NOMO-1 treated with DMSO at 0.1 percent for 48 hours (cell line): ENCODE data around the gene METRN.
"Not testable (repeated sequence)": the region's sequence is repeated elsewhere in the genome, so short reads cannot be mapped to it uniquely, and the experiment has no call there.

Source experiments
- DNase-seq: peaks from one replicate; lab custom pipeline; 2025; ENCODE audit not compliant: unreplicated experiment; lab: John Stamatoyannopoulos, UW

The METRN gene

DNA sequence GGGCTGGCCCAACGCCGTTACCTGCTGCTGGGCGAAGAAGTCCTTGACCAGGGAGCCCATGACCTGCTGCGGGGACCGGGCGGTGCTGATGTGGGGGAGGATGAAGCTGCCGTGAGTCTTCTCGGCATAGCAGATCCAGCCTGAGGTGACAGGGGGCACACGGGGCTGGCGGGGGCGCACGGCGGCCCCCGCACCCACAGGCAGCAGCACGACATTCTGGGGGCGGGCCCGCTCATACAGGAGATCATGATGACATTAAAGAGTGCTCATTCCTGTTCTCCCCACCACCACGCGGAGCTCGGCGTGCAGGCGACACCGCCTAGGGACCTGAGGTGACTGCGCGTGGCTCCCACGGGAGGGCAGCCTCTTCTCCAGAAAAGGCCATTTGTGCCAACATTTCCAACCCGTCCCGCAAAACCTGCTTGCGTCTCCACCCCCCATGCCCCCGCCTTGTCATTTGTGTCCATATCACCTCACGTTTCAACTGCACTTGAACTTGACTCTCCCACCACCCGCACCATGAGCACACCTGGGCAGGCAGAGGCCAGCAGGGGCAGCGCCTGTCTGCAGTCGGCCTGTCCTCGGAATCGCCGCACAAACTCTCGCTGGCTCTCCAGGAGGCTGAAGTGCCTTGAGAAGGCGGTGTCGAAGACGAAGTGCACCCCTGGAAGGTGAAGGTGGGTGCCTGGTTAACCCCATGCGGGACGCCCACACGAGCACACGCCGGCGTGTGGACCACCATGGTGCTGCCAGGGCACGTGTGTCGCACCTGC is 19.5 kb downstream of the METRN start:
- DNase-seq, result no peak

DNA sequence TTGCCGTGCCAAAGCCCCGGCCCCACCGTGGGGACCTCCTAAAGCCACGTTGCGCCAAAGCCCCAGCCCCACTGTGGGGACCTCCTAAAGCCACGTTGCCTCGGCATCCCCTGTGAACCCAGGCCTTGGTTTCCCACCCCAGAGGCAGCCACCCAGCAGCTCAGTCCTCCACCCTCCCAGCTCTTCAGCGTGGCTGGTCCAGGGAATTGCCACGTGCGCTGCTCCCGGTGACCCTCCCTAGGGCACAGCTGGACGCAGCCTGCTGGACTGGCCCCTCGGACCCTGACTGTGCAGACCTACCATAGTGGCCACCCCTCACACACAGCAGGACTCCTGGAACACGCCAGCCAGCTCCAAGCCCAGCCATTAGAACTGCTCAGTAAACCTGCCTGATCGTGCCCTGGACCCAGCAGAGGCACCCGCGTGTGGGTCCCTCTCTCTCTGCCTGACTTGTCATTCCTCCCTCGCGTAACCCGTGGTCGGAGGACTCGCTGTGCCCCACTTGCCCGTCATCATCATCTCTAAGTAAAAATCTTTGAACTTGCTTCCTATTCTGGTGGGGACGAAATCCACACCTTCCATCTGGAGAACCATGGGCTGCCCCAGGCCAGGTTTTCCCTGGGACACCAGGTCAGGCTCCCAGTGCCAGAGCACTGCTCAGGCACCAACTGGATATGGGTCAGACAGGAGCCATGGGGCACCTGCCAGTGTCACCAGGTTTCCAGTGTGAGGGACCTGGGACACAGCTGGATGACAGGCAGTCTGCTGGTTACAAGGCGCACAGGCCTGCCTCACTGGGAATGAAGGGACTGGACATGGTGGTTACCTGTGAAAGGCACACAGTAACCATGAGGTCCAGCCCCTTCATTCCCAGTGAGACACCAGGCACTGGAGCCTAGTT is 20.3 kb downstream of the METRN start:
- DNase-seq, result no peak

DNA sequence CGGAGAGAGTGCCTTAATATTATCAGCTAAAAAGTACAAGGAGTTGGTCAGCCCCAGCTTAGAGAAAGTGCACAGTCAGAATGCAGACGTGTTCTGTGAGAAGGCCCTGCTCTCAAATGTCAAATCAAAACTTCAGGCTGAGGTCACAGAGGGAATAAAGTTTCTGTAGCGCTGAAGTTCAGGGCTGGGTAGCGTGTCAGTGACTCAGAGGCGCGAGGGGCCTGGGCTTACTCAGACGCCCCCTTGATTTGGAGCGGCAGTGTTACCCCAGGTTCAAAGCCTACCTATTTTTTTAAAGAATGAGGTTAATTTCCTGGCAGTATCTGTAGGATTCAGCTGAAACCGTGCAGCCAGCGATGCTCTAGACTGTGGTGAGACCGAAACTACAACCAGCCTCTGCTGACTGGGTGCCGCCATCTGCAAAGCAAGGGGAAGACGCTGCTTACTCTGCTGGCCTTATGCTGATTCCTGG is 21.1 kb downstream of the METRN start:
- DNase-seq, result no peak

DNA sequence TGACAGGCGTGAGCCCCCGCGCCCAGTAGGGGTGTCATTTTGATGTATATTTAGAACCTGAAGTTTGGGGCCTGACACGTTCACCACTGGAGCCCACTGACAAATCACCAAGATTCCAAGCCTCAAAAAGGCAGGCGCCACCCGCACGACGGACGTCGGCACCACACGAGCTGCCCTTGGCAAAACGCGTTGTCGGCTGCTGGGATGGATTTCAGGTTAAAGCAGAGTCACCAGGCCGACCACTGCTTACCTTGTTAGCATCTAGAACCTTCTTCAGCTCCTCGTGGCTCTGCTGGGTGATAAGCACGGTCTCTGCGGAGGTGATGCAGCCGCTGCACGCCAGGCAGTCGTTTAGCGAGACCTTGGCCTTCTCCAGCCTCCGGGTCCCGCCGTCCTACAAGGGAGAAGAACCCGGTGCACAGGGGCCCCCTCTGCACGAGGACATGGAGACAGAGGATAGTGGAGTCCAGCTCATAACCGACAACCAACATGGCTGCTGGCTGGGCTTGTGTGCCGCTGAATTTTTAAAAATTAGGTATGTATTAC is 22.1 kb downstream of the METRN start:
- DNase-seq, result no peak

DNA sequence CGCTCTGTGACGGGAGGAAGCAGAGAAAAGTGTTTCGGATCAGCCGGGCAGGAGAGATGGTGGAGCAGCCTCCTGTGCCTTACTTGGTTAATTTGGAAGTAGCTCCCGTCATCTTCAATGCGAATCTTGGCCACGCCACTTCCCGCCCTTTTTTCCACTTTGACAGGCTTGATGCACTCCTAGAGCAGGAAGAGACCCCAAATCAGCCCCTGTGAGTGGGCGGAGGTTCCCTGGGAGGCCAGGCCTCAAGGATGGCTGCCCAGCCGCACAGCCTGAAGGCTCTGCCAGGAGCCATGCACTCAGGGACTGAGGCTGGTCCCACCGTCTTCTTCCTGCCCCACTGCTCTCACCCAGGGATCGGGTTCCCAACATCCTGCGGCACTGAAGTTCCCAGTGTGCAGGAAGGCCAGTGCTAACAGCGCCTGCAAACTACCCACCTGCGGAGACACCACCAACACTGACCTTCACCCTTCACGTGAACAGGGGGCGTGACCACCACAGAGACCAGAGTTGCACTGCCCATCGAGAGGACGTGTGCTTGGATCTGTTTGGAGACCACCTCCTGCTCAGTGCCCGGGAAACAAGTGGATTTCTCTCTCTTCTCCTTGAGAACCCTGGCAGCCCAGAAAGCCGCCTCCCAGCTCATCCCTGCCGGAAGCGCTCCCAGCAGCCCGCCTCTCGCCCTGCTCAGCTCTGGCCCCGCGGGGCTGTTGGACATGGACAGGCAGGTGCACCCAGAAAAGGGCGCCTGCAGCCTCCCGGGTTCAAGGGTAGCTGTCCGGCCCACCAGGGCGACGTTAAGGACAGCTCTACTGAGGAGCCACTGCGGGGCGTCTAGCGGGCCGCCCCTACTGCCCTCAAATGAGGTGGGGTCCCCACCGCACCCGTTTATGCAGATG is 24.9 kb downstream of the METRN start:
- DNase-seq, result no peak

DNA sequence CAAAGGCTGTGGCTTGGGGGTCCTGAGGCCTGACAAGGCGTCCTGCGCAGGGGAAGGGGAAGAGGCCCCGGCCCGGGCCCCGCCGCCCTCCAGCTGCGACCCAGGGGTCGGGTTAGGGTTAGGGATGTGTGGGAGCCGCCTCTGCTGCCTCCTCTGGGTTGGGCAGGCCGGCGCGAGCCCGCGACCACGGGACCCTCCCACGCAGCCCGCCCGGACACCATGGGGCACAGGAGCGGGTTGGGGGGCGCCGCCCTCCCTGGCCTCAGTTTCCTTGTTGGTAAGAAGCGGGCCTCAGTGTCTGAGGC is 25.5 kb downstream of the METRN start:
- DNase-seq, result no peak

DNA sequence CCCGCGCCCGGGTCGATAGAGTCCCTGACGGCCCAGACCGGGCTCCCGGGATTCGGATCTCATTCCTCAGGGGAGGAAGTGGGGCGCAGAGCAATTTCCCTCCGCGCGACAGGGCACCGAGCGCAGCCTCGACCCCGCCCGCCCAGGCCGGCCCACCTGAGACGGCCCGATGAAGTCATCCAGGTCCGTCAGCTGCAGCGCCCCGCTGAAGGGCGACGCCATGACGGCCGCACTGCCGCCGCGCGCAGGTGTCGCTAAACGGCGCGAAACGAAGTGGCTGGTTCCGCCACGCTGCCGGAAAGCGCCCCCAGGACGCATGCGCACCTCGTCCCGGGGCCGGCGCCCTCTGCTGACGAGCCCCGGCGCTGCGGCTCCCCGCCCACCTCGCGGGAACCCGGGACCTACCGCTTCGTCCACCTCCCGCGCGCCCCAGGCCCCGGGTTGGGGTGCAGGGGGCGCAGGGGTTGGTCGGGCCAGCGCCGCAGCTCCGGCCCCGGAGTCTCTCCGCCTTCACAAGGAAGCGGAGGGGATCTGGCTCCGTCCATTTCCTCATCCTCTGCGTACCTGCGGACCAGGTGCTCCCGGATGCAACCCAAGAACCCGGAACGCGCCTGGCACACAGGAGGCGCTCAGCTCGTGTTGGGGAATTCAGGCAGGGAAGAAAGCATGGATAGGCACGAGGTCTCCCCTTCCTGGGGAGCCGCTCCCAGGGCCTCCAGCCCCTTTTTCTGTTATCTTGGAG is 26.0 kb downstream of the METRN start, which contains the start of gene CIAO3:
Gene CIAO3 (minus strand): TSS at position 234 of the 742 bp plus-strand sequence. CDS start 12 bp downstream, at position 222.
- DNase-seq, result peak; percentile 69

DNA sequence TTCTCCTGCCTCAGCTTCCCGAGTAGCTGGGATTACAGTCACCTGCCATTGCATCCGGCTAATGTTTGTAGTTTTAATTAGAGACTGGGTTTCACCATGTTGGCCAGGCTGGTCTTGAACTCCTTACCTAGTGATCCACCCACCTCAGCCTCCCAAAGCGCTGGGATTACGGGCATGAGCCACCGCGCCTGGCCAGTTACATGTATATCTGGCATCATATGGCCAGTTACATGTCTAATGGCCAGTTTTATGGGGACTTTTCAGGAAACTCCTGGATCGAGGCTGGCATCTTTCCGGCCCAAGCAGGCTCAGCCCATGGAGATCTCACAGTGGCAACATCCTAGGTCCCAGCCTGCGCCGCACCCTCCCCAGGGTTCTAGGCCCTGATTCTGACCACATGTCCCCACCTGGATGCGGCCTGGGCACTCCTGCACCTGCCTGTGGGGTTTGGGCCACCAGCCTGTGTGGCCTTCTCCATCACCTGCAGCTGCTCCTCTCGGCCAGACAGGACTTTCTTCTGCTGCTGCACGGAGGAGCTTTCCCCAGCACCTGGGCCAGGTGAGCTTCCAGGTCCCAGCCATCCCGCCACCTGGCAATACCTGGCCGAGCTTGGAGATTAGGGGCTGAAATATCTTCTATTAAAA is 27.2 kb downstream of the METRN start:
- DNase-seq, result no peak

DNA sequence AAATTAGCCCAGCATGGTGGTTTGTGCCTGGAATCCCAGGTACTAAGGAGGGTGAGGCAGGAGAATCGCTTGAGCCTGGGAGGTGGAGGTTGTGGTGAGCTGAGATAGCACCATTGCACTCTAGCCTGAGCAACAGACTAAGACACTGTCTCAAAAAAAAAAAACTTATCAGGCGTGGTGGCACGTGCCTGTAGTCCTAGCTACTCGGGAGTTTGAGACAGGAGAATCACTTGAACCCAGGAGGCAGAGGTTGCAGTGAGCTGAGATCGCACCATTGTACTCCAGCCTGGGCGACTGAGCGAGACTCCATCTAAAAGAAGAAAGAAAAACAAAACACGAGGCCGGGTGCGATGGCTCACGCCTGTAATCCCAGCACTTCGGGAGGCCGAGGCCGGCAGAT is 28.0 kb downstream of the METRN start:
- not testable (repeated sequence) for DNase-seq

DNA sequence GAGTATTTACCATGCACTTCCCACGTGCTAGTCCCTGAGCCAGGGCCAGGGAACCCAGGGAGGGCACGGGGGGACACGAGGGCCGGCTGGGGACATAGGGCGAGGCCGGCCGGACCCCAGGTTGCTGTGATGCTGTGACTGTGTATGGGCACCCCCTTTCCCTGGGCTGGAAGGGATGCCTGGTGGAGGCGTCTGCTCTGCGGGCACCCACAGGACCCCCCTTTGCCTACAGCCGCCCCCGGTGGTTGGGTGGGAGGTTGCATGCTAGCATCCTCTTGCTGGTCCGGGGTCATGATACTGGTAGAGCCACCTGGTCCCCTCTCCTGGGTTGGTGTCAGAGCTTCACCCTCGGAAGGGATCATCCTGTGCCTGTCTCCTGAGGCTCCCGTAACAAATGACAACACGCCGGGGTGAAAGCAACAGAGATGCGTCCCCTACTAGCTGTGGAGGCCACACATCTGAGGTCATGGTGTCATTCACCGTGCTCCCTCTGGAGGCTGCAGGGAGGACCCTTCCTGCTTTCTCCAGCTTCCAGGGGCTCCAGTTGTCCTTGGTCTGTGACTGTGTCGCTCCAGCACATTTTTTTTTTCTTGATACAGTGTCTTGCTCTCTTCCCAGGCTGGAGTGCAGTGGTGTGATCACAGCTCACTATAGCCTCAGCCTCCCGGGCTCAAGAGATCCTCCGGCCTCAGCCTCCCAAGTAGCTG is 29.0 kb downstream of the METRN start:
- DNase-seq, result no peak

DNA sequence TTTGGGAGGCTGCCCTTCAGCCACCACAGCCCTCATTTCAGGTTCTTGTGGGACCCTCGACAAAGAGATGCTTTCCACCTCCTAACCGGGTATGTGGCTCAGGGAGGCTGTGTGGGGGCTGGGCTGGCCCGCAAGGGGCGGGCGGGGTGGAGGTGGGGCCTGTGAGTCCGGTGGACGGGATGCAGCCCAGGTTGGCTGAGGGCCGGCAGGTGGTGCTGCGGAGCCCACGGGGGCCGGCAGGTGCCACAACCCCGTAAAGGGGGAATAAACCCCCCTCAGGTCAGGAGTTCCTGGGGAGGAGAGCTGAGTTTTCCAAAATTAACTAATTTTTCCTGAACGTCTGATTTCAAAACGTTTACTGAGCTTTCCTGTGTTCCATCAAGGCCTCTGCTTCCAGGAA is 30.8 kb downstream of the METRN start:
- no peak for DNase-seq

DNA sequence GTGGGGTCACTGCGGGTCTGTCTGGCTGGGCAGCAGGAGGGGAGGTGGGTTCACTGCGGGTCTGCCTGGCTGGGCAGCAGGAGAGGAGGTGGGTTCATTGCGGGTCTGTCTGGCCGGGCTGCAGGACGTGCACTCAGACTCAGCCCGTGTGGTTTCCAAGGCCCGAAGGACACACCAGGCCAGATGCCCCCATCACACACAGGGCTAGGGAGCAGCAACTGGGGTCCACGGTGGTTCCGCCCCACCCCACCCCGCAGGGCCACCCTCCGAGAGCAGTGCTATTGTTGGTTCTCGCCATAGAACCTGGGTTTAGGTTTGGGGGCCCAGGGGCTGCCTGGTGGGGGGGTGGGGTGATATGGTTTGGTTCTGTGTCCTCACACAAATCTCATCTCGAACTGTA is 31.7 kb downstream of the METRN start:
- no peak for DNase-seq

DNA sequence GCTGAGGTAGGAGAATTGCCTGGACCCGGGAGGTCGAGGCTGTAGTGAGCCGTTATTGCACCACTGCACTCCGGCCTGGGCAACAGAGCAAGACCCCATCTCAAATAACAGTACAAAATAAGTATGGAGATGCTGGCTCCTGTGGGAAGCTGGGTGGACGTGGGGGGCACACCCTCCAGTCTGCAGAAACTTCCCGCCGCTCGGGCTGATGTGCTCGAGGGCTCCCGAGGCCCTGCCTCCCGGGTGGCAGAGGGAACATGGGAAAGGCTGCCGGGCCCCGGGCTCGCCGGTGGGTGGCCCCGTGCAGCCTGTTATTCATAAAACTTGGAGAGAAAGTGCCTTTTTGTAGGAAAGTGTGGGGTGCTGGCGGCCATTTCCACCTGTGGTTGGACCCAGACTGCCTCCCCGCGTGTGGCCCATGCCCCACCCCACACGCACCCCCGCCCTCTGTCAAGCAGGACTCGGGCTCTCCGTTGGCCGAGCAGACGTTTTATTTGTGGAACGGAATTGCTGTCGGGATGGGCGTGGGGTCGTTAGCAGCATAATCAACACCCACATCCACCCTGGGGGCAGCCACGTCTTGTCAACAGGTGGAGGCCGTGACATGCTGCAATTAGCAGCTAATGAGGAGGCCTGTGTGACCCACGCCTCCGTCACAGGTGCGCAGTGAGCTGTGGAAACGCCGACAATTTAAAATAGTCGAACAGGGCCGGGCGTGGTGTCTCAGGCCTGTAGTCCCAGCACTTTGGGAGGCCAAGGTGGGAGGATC is 33.2 kb downstream of the METRN start:
- no peak for DNase-seq

DNA sequence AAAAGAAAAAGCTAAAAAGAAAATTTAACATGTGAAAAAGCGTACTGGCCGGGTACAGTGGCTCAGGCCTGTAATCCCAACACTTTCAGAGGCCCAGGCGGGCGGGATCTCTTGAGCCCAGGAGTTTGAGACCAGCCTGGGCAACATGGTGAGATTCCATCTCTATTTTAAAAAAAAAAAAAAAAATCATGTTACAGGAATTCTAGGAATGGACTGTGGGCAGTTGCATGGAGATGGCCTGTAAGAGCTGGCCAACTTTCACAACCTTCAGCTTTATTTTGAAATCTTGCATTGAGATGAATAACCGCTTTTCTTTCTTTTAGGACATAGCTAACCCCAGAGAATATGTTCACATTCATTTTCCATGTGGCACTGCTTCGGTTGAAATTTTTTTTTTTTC is 34.1 kb downstream of the METRN start:
- DNase-seq, result no peak

DNA sequence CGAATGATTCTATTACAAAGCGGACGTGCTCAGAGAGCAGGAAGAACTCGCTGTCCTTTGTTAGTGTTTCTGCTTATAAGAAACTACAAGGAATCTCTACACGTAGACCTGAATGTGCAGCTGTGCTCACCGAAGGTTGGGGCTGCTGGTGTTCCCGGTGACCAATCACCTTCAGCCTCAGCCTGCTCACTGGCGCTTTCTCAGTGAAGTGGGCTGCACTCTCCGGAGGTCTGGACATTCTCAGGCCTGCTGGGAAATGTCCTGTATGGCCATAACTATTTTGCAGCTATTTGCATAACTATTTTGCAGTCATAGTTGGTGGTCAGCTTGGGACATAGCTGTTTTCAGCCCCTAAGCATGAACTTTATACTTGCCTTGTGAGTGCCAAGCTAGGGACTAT is 35.6 kb downstream of the METRN start:
- no peak for DNase-seq

DNA sequence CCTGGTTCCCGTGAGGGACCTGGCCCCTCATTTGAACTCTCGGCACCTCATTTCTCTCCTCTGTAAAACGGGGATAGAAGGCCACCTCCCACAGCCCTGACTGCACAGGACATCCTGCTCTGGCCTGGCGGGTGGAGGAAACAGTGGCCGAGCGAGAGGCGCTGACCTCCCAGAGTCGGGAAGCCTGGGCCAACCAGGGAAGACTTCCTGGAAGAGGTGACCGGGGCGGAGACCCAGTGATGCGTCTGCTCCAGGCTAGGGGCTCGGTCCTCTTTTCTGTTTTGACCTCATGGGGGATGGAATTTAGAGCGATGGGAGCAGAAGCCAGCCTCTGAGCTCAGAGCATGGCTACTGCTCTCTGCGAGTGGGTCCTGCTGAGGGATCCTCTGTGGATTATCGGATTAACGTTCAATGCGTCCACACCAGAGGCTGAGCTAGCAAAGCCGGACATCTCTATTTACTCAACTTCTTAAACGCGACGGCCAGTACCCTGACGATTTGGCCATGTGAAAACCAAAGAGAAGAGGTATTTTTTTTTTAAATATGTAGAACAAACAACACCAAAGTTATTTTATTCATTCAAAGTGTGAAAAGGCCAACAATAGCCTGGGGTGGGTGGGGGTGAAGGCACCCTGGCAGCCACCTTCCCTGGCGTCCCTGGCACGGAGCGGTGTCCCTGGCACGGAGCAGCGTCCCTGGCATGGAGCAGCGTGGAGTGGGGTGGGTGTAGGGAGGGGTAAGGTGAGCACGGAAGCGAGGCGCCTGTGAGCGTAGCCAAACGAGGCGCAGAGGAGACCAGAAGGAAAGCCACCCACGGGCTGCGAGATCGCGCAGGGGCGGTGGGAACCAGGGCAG is 36.5 kb downstream of the METRN start:
- no peak for DNase-seq

DNA sequence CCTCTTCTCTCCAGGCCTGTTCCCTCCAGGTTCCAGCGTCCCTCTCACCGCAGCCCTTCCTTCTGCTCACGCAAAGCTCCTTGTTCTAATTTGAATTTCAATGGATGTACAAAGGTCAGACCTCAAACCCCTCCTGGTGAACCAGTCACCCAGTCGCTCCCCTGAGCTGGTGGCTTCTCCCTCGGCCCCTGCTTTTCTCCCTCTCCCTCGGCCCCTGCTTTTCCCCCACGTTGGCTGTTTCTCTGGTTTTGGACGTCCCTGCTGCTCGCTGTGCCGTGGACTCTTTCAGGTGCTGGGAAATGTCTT is 37.0 kb downstream of the METRN start:
- no peak for DNase-seq
